Sigmoid colon (tissue), 7 donors: Measurements from ENCODE around the gene FNTB. TPM values are rescaled to one million over a fixed set of nuclear protein-coding genes. Genes with fewer than 3 reads are reported as not detected.

Source experiments
- DNase-seq: peaks from one replicate; pipeline ENCODE4 v3.0.0-alpha.2; 2019
- H3K27ac ChIP-seq, 4 donors: fragments of 200-600 bp; sonication (generic); one replicate each; pipeline ENCODE4 v1.5.1; 2016 to 2019; ENCODE audit warnings: mild to moderate bottlenecking in 1 of 4
- H3K27me3 ChIP-seq, 3 donors: fragments of 200-600 bp; sonication (generic); one replicate each; pipeline ENCODE4 v1.5.1; 2019; ENCODE audit warnings: mild to moderate bottlenecking in 1 of 3
- H3K36me3 ChIP-seq, 4 donors: fragments of 200-600 bp; sonication (generic); one replicate each; pipeline ENCODE4 v1.5.1; 2016 to 2019
- H3K4me1 ChIP-seq, 4 donors: fragments of 200-600 bp; sonication (generic); one replicate each; pipeline ENCODE4 v1.5.1; 2017 to 2019
- H3K4me3 ChIP-seq, 4 donors: fragments of 200-600 bp; sonication (generic); one replicate each; pipeline ENCODE4 v1.5.1; 2017 to 2019; ENCODE audit warnings: mild to moderate bottlenecking in 2 of 4, moderate library complexity in 1 of 4
- H3K9me3 ChIP-seq, 4 donors: fragments of 200-600 bp in 3 of 4; sonication (generic) in 3 of 4; one replicate each; pipeline versions ENCODE4 v1.5.1 to v1.6.1; 2013 to 2019
- CTCF ChIP-seq, 4 experiments: fragments of 450-650 bp in 3 of 4; fragments of 200-600 bp in 1 of 4; IDR thresholded peaks; one replicate each; pipeline ENCODE4 v1.5.1; 2016 to 2019; ENCODE audit warnings: antibody characterized with exemption in 4 of 4, mild to moderate bottlenecking in 3 of 4, moderate library complexity in 2 of 4
- EP300 ChIP-seq, 4 donors: sonication (generic); formaldehyde crosslinking; IDR thresholded peaks; one replicate each; pipeline ENCODE4 v1.6.1; 2017; ENCODE audit warnings: antibody characterized with exemption in 4 of 4
- POLR2A ChIP-seq, 2 donors: fragments of 450-650 bp; IDR thresholded peaks; one replicate each; pipeline ENCODE4 v1.6.1; 2016; ENCODE audit warnings: antibody characterized with exemption in 2 of 2, mild to moderate bottlenecking in 2 of 2, moderate library complexity in 2 of 2
- POLR2AphosphoS5 ChIP-seq, 4 donors: sonication (generic); formaldehyde crosslinking; IDR thresholded peaks; one replicate each; pipeline ENCODE4 v1.6.1; 2017; ENCODE audit warnings: antibody characterized with exemption in 4 of 4
- WGBS, 2 donors: extraction: QIAGEN DNeasy Blood & Tissue Kit; methylation state at CpG; one replicate each; pipeline ENCODE4 v1.1.7; 2013; 5-methylcytosine and 5-hydroxymethylcytosine counted together
- intact Hi-C: fragments of 100-400 bp; cut with DNase I; formaldehyde crosslinking; loops from one replicate; pipeline ENCODE4 v1.15.1; 2023
- polyA plus RNA-seq, 3 donors: library from polyadenylated mRNA; stranded (reverse); fragments of 200-250 nt; gene quantifications; one replicate each; pipeline ENCODE4 v1.2.3, GENCODE V29; 2013
- total RNA-seq, 4 donors: library from RNA; depleted of rRNA; stranded (reverse); fragments of >200 nt; gene quantifications; one replicate each; pipeline ENCODE4 v1.1.0, GENCODE V29; 2016
- donor health status: healthy with polysubstance abuse.
- donor health status: Bipolar disorder and iron deficiency.
- donor health status: healthy.

FNTB gene
- total and polyA plus RNA-seq, 7 donors = 6.9 to 13.0 (median 10.7) TPM

- TF ChIP-seq CTCF (IDR thresholded peaks at IDR 0.05) (no peak), POLR2A (IDR thresholded peaks at IDR 0.05) (no peak), POLR2AphosphoS5 (IDR thresholded peaks at IDR 0.05) (no peak), EP300 (IDR thresholded peaks at IDR 0.05) (no peak)
- no peak overlapping the region for H3K27ac ChIP-seq
- no peak for DNase-seq
- H3K36me3 ChIP-seq = peaks cover 0 to 48% (median 2%) of the 10 kb centered on the region in 4 donors
- H3K27me3 ChIP-seq = no peaks in the 10 kb centered on the region
- no peaks in the 10 kb centered on the region for H3K9me3 ChIP-seq
- peaks cover 0 to 11% (median 3%) of the 10 kb centered on the region in 4 donors for H3K4me1 ChIP-seq
- WGBS, 2 donors = 92 to 94% methylated on average over 4 of the region's 4 CpGs
- intact Hi-C loops = no loop called here
- no peak overlapping the region for H3K4me3 ChIP-seq
These were observed 29.8 kb downstream of the FNTB start for GRCh38 chr14:65016471-65016870.

GRCh38 chr14:65019944-65020566 lies 33.4 kb downstream of the FNTB start:
- Histone ChIP-seq H3K9me3 (no peaks in the 10 kb centered on the region), H3K4me3 (no peak overlapping the region), H3K36me3 (peaks cover 0 to 15% (median 0%) of the 10 kb centered on the region in 4 donors), H3K4me1 (peaks cover 0 to 11% (median 6%) of the 10 kb centered on the region in 4 donors), H3K27ac (no peak overlapping the region), H3K27me3 (no peaks in the 10 kb centered on the region)
- intact Hi-C loops = no loop called here
- no peak for DNase-seq
- no peak for TF ChIP-seq POLR2A (IDR thresholded peaks at IDR 0.05)
- TF ChIP-seq CTCF (IDR thresholded peaks at IDR 0.05) = peak in 3 of 4 experiments; percentile 57 to 62 (median 60)
- 62 to 68% methylated on average over 9 of the region's 9 CpGs for WGBS, 2 donors

GRCh38 chr14:65024957-65025356 lies 38.3 kb downstream of the FNTB start:
- peak overlapping the region; percentile 70 to 77 (median 74) for H3K27ac ChIP-seq
- intact Hi-C loops = loop anchor here (5.0 kb wide), 1 partner anchor 72 kb away; no protein-coding TSS in a partner anchor
- H3K9me3 ChIP-seq = no peaks in the 10 kb centered on the region
- WGBS, 2 donors = 86 to 92% methylated on average over 5 of the region's 5 CpGs
- TF ChIP-seq EP300 (IDR thresholded peaks at IDR 0.05) (no peak), POLR2A (IDR thresholded peaks at IDR 0.05) (no peak), CTCF (IDR thresholded peaks at IDR 0.05) (no peak), POLR2AphosphoS5 (IDR thresholded peaks at IDR 0.05) (no peak)
- no peak overlapping the region for H3K4me3 ChIP-seq
- no peaks in the 10 kb centered on the region for H3K27me3 ChIP-seq
- H3K36me3 ChIP-seq = peaks cover 3 to 10% (median 6%) of the 10 kb centered on the region in 4 donors
- peak; percentile 50 for DNase-seq
- H3K4me1 ChIP-seq = peaks cover 0 to 21% (median 8%) of the 10 kb centered on the region in 4 donors

GRCh38 chr14:65025818-65026217 lies 39.1 kb downstream of the FNTB start:
- intact Hi-C loops = loop anchor here (5.0 kb wide), 1 partner anchor 71 kb away; no protein-coding TSS in a partner anchor
- TF ChIP-seq POLR2A (IDR thresholded peaks at IDR 0.05) (no peak), POLR2AphosphoS5 (IDR thresholded peaks at IDR 0.05) (peak in 1 of 4 donors; percentile 33)
- DNase-seq = no peak
- 14 to 61% methylated on average over 6 of the region's 6 CpGs for WGBS, 2 donors
- Histone ChIP-seq H3K27ac (peak overlapping the region; percentile 70 to 77 (median 74)), H3K4me3 (peak overlapping the region in 2 of 4 donors; percentile 18 to 22), H3K4me1 (peaks cover 0 to 21% (median 7%) of the 10 kb centered on the region in 4 donors), H3K9me3 (no peaks in the 10 kb centered on the region), H3K27me3 (no peaks in the 10 kb centered on the region), H3K36me3 (peaks cover 3 to 15% (median 7%) of the 10 kb centered on the region in 4 donors)

GRCh38 chr14:65026526-65026925 lies 39.8 kb downstream of the FNTB start:
- no peak for DNase-seq
- TF ChIP-seq CTCF (IDR thresholded peaks at IDR 0.05) (no peak), POLR2A (IDR thresholded peaks at IDR 0.05) (no peak), POLR2AphosphoS5 (IDR thresholded peaks at IDR 0.05) (no peak), EP300 (IDR thresholded peaks at IDR 0.05) (no peak)
- Histone ChIP-seq H3K27me3 (no peaks in the 10 kb centered on the region), H3K27ac (peak overlapping the region; percentile 70 to 77 (median 74)), H3K9me3 (no peaks in the 10 kb centered on the region), H3K4me1 (peaks cover 0 to 21% (median 7%) of the 10 kb centered on the region in 4 donors), H3K36me3 (peaks cover 3 to 16% (median 7%) of the 10 kb centered on the region in 4 donors), H3K4me3 (no peak overlapping the region)
- intact Hi-C loops = loop anchor here (5.0 kb wide), 1 partner anchor 71 kb away; no protein-coding TSS in a partner anchor
- 90 to 97% methylated on average over 9 of the region's 9 CpGs for WGBS, 2 donors
